OCI-LY1 (cell line): Measurements from ENCODE around the gene MAP3K4.

ENCODE experiments used
- H2AFZ ChIP-seq: fragments of 200-600 bp; sonication (generic), shearing (Covaris generic); 2 replicates; pipeline ENCODE4 v1.6.0; 2014; ENCODE audit warnings: antibody characterized with exemption, mild to moderate bottlenecking, low read length
- H3F3A ChIP-seq: fragments of 200-600 bp; sonication (generic), shearing (Covaris generic); 2 replicates; pipeline ENCODE4 v1.6.0; 2014; ENCODE audit warnings: mild to moderate bottlenecking, antibody characterized with exemption, low read length, moderate library complexity; ENCODE audit not compliant: insufficient read depth
- H3K27ac ChIP-seq: fragments of 200-600 bp; sonication (generic); 2 replicates; pipeline ENCODE4 v1.5.1; 2014; ENCODE audit warnings: low read length, mixed run types, mild to moderate bottlenecking, low read depth; ENCODE audit not compliant: poor library complexity, severe bottlenecking
- H3K27me3 ChIP-seq: fragments of 200-600 bp; sonication (generic); 2 replicates; pipeline ENCODE4 v1.6.0; 2014; ENCODE audit warnings: antibody characterized with exemption, mild to moderate bottlenecking, low read length, moderate library complexity; ENCODE audit not compliant: insufficient read depth
- H3K36me3 ChIP-seq: fragments of 200-600 bp; sonication (generic); 2 replicates; pipeline ENCODE4 v1.6.1; 2014; ENCODE audit warnings: mild to moderate bottlenecking, antibody characterized with exemption, low read length, moderate library complexity, mixed read lengths; ENCODE audit not compliant: insufficient read depth
- H3K4me1 ChIP-seq: fragments of 200-600 bp; sonication (generic); 2 replicates; pipeline ENCODE4 v1.5.1; 2014; ENCODE audit warnings: mild to moderate bottlenecking, low read length, moderate library complexity; ENCODE audit not compliant: insufficient read depth, severe bottlenecking
- H3K4me2 ChIP-seq: fragments of 200-600 bp; sonication (generic), shearing (Covaris generic); 2 replicates; pipeline ENCODE4 v1.6.1; 2014; ENCODE audit warnings: low read length
- H3K4me3 ChIP-seq: fragments of 200-600 bp; sonication (generic); 2 replicates; pipeline ENCODE4 v1.5.1; 2014; ENCODE audit warnings: low read length, low read depth, mild to moderate bottlenecking, mixed read lengths; ENCODE audit not compliant: poor library complexity, severe bottlenecking
- H3K79me2 ChIP-seq: fragments of 200-600 bp; shearing (Covaris generic); 2 replicates; pipeline ENCODE4 v1.6.1; 2016; ENCODE audit warnings: mixed run types, low read length, mixed read lengths; ENCODE audit not compliant: insufficient read depth
- H3K9ac ChIP-seq: fragments of 200-600 bp; sonication (generic), shearing (Covaris generic); 2 replicates; pipeline ENCODE4 v1.6.1; 2014; ENCODE audit warnings: mild to moderate bottlenecking, low read length, mixed read lengths
- H3K9me2 ChIP-seq: fragments of 200-600 bp; sonication (generic), shearing (Covaris generic); 2 replicates; pipeline ENCODE4 v1.6.1; 2014; ENCODE audit warnings: low read depth, mild to moderate bottlenecking, low read length, mixed read lengths
- H3K9me3 ChIP-seq: fragments of 200-600 bp; shearing (Covaris generic); 2 replicates; pipeline ENCODE4 v1.6.1; 2014; ENCODE audit warnings: low read length, mixed read lengths
- H4K20me1 ChIP-seq: fragments of 200-600 bp; sonication (generic), shearing (Covaris generic); 2 replicates; pipeline ENCODE4 v1.6.0; 2016; ENCODE audit warnings: mild to moderate bottlenecking, low read length; ENCODE audit not compliant: insufficient read depth
- EZH2 ChIP-seq: fragments of 200-600 bp; sonication (generic), shearing (Covaris generic); IDR thresholded peaks from 2 replicates; pipeline ENCODE4 v1.8.0; 2017; ENCODE audit warnings: borderline replicate concordance, mixed run types, mild to moderate bottlenecking, antibody characterized with exemption, low read length, moderate library complexity, mixed read lengths
- TF ChIP-seq, protein P1 (sequence below): fragments of 200-600 bp; sonication (generic), shearing (Covaris generic); IDR thresholded peaks from 2 replicates; pipeline ENCODE4 v1.5.1; 2017; ENCODE audit warnings: mild to moderate bottlenecking, antibody characterized with exemption, low read length, moderate library complexity, mixed read lengths

Gene MAP3K4

DNA sequence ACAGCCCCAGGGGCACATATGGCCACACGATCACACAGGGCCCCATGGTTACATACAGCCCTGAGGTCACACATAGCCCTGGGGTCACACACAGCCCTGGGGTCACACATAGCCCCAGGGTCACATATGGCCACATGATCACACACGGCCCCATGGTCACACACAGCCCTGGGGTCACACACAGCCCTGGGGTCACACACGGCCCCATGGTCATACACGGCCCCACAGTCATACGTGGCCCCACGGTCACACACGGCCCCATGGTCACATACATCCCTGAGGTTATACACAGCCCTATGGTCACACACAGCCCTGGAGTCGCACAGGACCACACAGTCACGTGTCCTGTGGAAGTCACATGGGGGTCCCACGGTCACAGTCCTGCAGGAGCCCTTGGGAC lies 162.2 kb downstream of the MAP3K4 start:
- no peak overlapping the region for H3K9ac ChIP-seq
- H2AFZ ChIP-seq, result no peak overlapping the region
- TF ChIP-seq, protein P1, sequence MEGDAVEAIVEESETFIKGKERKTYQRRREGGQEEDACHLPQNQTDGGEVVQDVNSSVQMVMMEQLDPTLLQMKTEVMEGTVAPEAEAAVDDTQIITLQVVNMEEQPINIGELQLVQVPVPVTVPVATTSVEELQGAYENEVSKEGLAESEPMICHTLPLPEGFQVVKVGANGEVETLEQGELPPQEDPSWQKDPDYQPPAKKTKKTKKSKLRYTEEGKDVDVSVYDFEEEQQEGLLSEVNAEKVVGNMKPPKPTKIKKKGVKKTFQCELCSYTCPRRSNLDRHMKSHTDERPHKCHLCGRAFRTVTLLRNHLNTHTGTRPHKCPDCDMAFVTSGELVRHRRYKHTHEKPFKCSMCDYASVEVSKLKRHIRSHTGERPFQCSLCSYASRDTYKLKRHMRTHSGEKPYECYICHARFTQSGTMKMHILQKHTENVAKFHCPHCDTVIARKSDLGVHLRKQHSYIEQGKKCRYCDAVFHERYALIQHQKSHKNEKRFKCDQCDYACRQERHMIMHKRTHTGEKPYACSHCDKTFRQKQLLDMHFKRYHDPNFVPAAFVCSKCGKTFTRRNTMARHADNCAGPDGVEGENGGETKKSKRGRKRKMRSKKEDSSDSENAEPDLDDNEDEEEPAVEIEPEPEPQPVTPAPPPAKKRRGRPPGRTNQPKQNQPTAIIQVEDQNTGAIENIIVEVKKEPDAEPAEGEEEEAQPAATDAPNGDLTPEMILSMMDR, result no peak
- no peak for TF ChIP-seq EZH2
- H3K9me3 ChIP-seq, result no peaks in the 10 kb centered on the region
- peaks cover 5% of the 10 kb centered on the region; the same call in 1 of the 2 replicates for H3K27me3 ChIP-seq
- no peak overlapping the region for H3K4me2 ChIP-seq
- H4K20me1 ChIP-seq, result no peaks in the 10 kb centered on the region
- no peak overlapping the region for H3K4me3 ChIP-seq
- H3F3A ChIP-seq, result no peaks in the 10 kb centered on the region
- H3K27ac ChIP-seq, result no peak overlapping the region
- H3K79me2 ChIP-seq, result no peaks in the 10 kb centered on the region
- H3K4me1 ChIP-seq, result no peaks in the 10 kb centered on the region
- no peaks in the 10 kb centered on the region for H3K9me2 ChIP-seq
- H3K36me3 ChIP-seq, result no peaks in the 10 kb centered on the region; the same call in 1 of the 2 replicates

DNA sequence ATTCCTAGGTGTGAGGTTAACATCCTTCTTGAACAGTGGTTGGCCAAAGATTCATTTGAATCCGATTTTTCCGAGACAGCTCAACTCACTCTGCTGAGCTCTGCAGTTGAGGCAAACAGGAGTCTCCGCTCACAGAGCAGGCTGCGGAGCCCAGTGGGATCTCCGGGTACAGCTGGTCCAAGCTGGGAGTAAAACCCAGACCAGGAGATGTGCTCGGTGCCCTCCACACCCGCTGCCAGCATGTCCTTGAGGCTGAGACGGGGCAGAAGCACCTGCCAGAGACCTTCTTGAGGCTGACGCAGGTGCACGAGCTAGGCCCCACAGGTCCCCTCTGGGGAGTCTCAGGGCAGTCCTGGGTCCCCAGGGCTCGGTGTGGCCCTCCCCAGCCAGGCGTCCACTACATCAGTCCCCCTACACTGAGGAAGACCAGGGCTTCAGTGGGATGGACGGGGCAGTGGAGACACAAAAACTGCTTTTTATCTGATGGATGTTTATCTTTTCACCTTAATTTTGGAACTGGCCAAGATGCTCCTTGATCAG lies 163.3 kb downstream of the MAP3K4 start:
- H3K9me2 ChIP-seq, result no peaks in the 10 kb centered on the region
- H3K9me3 ChIP-seq, result no peaks in the 10 kb centered on the region
- H3K36me3 ChIP-seq, result no peaks in the 10 kb centered on the region; the same call in 1 of the 2 replicates
- no peak for TF ChIP-seq EZH2
- TF ChIP-seq, protein P1, result no peak
- peaks cover 5% of the 10 kb centered on the region; the same call in 1 of the 2 replicates for H3K27me3 ChIP-seq
- no peak overlapping the region for H3K27ac ChIP-seq
- H3K4me1 ChIP-seq, result no peaks in the 10 kb centered on the region
- no peak overlapping the region for H2AFZ ChIP-seq
- no peaks in the 10 kb centered on the region for H3K79me2 ChIP-seq
- no peak overlapping the region for H3K9ac ChIP-seq
- H4K20me1 ChIP-seq, result no peaks in the 10 kb centered on the region
- H3K4me3 ChIP-seq, result no peak overlapping the region
- H3F3A ChIP-seq, result no peaks in the 10 kb centered on the region
- H3K4me2 ChIP-seq, result no peak overlapping the region

DNA sequence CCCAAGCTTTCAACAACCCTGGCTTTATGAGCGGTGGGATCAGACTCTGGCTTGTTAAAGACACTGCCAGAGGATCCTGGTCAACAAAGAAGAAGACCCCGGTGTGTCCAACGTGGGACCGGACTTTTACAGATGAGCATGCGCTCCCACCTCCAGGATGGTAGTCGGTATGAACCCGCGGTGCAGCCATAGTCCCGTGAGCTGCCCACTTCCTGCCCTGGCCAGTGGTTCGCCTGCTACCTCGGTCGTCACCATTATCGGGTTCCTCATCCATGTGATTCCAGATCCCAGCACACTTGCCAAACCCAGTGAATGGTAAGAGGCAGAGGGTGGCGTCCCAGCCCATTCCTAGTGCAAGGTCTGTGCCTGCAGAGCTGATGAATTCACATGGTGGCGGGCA lies 169.6 kb downstream of the MAP3K4 start:
- Histone ChIP-seq H4K20me1 (no peaks in the 10 kb centered on the region), H3K9ac (no peak overlapping the region), H3K79me2 (no peaks in the 10 kb centered on the region), H3K9me3 (no peaks in the 10 kb centered on the region), H3K4me1 (no peaks in the 10 kb centered on the region), H3K27ac (no peak overlapping the region), H3K9me2 (no peaks in the 10 kb centered on the region), H2AFZ (no peak overlapping the region), H3K36me3 (no peaks in the 10 kb centered on the region; the same call in 1 of the 2 replicates), H3F3A (no peaks in the 10 kb centered on the region), H3K4me2 (no peak overlapping the region), H3K27me3 (peaks cover 8% of the 10 kb centered on the region; the same call in 1 of the 2 replicates), H3K4me3 (no peak overlapping the region)
- TF ChIP-seq, protein P1, result no peak
- TF ChIP-seq EZH2, result no peak
